Measurements from ENCODE around the gene CRBN.

DNA sequence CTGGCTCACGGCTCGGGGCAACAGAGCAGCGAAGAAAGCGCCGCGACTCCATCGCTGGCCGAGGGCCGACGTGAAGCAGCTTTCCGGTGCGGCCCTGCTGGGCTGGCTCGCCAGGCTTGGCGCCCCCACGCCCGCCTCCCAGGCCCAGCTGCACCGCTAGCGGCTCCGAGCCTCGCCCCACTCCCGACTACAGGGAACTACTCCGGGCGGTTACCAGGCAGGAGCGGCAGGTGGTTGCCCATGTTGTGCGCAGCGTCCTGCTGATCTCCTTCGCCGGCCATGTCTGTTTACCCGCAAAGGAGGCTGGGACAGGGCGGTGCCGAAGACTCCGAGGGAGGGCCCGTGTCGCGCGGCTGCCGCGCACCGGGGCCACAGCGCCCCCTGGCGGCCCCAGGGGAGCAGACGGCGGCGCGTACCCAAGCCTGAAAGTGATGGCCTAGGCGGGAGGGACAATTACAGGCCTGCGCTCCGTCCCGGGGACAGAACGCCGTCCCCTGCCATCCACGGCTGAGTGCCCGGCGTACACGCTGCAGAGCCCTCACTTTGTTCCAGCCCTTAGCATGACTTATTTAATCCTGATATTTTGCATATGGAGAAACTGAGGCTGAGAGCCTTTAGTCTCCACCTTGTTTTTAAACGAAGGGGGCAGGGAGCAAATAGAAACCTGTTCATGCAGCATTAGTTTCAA is at the start of gene CRBN:
- TF ChIP-seq, protein P1, sequence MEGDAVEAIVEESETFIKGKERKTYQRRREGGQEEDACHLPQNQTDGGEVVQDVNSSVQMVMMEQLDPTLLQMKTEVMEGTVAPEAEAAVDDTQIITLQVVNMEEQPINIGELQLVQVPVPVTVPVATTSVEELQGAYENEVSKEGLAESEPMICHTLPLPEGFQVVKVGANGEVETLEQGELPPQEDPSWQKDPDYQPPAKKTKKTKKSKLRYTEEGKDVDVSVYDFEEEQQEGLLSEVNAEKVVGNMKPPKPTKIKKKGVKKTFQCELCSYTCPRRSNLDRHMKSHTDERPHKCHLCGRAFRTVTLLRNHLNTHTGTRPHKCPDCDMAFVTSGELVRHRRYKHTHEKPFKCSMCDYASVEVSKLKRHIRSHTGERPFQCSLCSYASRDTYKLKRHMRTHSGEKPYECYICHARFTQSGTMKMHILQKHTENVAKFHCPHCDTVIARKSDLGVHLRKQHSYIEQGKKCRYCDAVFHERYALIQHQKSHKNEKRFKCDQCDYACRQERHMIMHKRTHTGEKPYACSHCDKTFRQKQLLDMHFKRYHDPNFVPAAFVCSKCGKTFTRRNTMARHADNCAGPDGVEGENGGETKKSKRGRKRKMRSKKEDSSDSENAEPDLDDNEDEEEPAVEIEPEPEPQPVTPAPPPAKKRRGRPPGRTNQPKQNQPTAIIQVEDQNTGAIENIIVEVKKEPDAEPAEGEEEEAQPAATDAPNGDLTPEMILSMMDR (conservative IDR thresholded peaks at IDR 0.05) = peak; percentile 97
- TF ChIP-seq ZFX (IDR thresholded peaks at IDR 0.05) = peak; percentile 69
